Panc1 (cell line): ENCODE results near the gene ARGLU1.

ENCODE experiments used
- POLR2AphosphoS5 ChIP-seq: IDR thresholded peaks from 2 replicates; pipeline ENCODE4 v1.6.1; 2012; ENCODE audit warnings: mild to moderate bottlenecking, low read depth, low read length, moderate library complexity
- TF ChIP-seq, protein P1 (sequence below): fragments of 450-650 bp; IDR thresholded peaks from 2 replicates; pipeline ENCODE4 v1.5.1; 2017; ENCODE audit warnings: mild to moderate bottlenecking
- TF ChIP-seq, protein P2 (sequence below), 2 experiments: IDR thresholded peaks; 2 replicates each; pipeline ENCODE4 v1.6.1; 2011 to 2012; ENCODE audit warnings: low read depth in 2 of 2, control low read depth in 1 of 2, low read length in 1 of 2, mild to moderate bottlenecking in 1 of 2, moderate library complexity in 1 of 2; ENCODE audit not compliant: insufficient read depth in 1 of 2

DNA sequence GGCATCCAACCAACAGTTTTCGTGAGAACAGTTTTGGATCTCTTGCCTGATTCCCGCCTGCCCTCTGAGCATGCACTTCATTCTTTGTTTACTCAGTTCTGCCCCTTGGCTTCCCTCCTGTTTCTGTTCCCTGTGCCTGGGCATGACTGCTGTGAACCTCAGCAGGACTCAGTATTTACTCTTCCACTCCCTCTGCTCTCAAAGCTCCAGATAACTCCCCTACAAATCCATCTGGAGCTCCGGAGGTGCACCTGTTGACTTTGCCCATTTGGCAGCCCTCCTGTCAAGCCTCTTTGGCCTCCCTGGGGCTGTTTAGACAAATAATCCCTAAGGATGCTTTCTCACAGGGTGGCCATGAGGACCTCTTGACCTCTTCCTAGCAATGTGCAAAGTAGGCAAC lies 34.2 kb upstream of the ARGLU1 start:
- TF ChIP-seq, protein P1, sequence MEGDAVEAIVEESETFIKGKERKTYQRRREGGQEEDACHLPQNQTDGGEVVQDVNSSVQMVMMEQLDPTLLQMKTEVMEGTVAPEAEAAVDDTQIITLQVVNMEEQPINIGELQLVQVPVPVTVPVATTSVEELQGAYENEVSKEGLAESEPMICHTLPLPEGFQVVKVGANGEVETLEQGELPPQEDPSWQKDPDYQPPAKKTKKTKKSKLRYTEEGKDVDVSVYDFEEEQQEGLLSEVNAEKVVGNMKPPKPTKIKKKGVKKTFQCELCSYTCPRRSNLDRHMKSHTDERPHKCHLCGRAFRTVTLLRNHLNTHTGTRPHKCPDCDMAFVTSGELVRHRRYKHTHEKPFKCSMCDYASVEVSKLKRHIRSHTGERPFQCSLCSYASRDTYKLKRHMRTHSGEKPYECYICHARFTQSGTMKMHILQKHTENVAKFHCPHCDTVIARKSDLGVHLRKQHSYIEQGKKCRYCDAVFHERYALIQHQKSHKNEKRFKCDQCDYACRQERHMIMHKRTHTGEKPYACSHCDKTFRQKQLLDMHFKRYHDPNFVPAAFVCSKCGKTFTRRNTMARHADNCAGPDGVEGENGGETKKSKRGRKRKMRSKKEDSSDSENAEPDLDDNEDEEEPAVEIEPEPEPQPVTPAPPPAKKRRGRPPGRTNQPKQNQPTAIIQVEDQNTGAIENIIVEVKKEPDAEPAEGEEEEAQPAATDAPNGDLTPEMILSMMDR: no peak
- TF ChIP-seq, protein P2, sequence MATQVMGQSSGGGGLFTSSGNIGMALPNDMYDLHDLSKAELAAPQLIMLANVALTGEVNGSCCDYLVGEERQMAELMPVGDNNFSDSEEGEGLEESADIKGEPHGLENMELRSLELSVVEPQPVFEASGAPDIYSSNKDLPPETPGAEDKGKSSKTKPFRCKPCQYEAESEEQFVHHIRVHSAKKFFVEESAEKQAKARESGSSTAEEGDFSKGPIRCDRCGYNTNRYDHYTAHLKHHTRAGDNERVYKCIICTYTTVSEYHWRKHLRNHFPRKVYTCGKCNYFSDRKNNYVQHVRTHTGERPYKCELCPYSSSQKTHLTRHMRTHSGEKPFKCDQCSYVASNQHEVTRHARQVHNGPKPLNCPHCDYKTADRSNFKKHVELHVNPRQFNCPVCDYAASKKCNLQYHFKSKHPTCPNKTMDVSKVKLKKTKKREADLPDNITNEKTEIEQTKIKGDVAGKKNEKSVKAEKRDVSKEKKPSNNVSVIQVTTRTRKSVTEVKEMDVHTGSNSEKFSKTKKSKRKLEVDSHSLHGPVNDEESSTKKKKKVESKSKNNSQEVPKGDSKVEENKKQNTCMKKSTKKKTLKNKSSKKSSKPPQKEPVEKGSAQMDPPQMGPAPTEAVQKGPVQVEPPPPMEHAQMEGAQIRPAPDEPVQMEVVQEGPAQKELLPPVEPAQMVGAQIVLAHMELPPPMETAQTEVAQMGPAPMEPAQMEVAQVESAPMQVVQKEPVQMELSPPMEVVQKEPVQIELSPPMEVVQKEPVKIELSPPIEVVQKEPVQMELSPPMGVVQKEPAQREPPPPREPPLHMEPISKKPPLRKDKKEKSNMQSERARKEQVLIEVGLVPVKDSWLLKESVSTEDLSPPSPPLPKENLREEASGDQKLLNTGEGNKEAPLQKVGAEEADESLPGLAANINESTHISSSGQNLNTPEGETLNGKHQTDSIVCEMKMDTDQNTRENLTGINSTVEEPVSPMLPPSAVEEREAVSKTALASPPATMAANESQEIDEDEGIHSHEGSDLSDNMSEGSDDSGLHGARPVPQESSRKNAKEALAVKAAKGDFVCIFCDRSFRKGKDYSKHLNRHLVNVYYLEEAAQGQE (IDR thresholded peaks at IDR 0.05; ENCODE audit: insufficient read depth in 1 of 2, low read depth in 2 of 2, low read length in 1 of 2): no peak
- no peak for TF ChIP-seq POLR2AphosphoS5
